HepG2 (cell line): ENCODE measurements around the gene DOCK1. TPM values are rescaled to one million over a fixed set of nuclear protein-coding genes. Genes with fewer than 3 reads are reported as not detected.

ENCODE experiments used
- CHD2 ChIP-seq: IDR thresholded peaks from 2 replicates; pipeline ENCODE4 v1.6.1; 2011; ENCODE audit warnings: low read depth, low read length, improper control_type of control experiment
- GABPA ChIP-seq, 2 experiments: IDR thresholded peaks; 2 replicates each; pipeline ENCODE4 v1.6.1; 2011 to 2016; ENCODE audit warnings: low read depth in 2 of 2, low read length in 1 of 2, missing biosample characterization in 1 of 2, missing genetic modification characterization in 1 of 2
- GATAD2A ChIP-seq: IDR thresholded peaks from 2 replicates; pipeline ENCODE4 v1.6.1; 2016
- HDAC2 ChIP-seq: sonication (generic); formaldehyde crosslinking; IDR thresholded peaks from 2 replicates; pipeline ENCODE4 v1.4.0; 2020; ENCODE audit warnings: missing genetic modification reagents
- HNF4A ChIP-seq: sonication (generic); formaldehyde crosslinking; IDR thresholded peaks from 2 replicates; pipeline ENCODE4 v1.4.0; 2020; ENCODE audit warnings: missing genetic modification reagents
- LCORL ChIP-seq, 2 experiments: fragments of 450-650 bp in 1 of 2; sonication (generic) in 1 of 2; formaldehyde crosslinking in 1 of 2; IDR thresholded peaks; 2 replicates each; pipeline versions ENCODE4 v1.5.0 to v1.6.1; 2017 to 2020; ENCODE audit warnings: antibody characterized with exemption in 1 of 2, missing genetic modification reagents in 1 of 2
- RBFOX2 ChIP-seq: fragments of 200-400 bp; formaldehyde crosslinking; IDR thresholded peaks from 2 replicates; pipeline ENCODE4 v1.6.1; 2017; ENCODE audit warnings: low read depth, mild to moderate bottlenecking, low read length
- SETDB1 ChIP-seq: sonication (generic); formaldehyde crosslinking; IDR thresholded peaks from 2 replicates; pipeline ENCODE4 v1.5.1; 2020; ENCODE audit warnings: missing genetic modification reagents, mild to moderate bottlenecking, borderline replicate concordance
- TARDBP ChIP-seq: sonication (generic); formaldehyde crosslinking; IDR thresholded peaks from 2 replicates; pipeline ENCODE4 v1.8.0; 2022; ENCODE audit warnings: mild to moderate bottlenecking, missing genetic modification reagents
- TBX2 ChIP-seq: sonication (generic); formaldehyde crosslinking; IDR thresholded peaks from 2 replicates; pipeline ENCODE4 v1.5.0; 2020; ENCODE audit warnings: missing genetic modification reagents, mild to moderate bottlenecking, borderline replicate concordance
- ZFYVE20 ChIP-seq: sonication (generic); formaldehyde crosslinking; IDR thresholded peaks from 2 replicates; pipeline ENCODE4 v1.8.0; 2023; ENCODE audit warnings: low read depth, mild to moderate bottlenecking, moderate library complexity, missing genetic modification reagents, borderline replicate concordance
- ZMYM2 ChIP-seq: sonication (generic); formaldehyde crosslinking; IDR thresholded peaks from 2 replicates; pipeline ENCODE4 v1.8.0; 2022; ENCODE audit warnings: mild to moderate bottlenecking, missing genetic modification reagents
- ZNF124 ChIP-seq: sonication (generic); formaldehyde crosslinking; IDR thresholded peaks from 2 replicates; pipeline ENCODE4 v1.4.0; 2020; ENCODE audit warnings: missing genetic modification reagents
- ZNF468 ChIP-seq: sonication (generic); formaldehyde crosslinking; IDR thresholded peaks from 2 replicates; pipeline ENCODE4 v1.8.0; 2022; ENCODE audit warnings: mild to moderate bottlenecking, moderate library complexity, missing genetic modification reagents
- ZNF501 ChIP-seq: sonication (generic); formaldehyde crosslinking; IDR thresholded peaks from 2 replicates; pipeline ENCODE4 v1.5.1; 2020; ENCODE audit warnings: mild to moderate bottlenecking, moderate library complexity, missing genetic modification reagents
- polyA plus RNA-seq, 8 experiments: library from polyadenylated mRNA; depleted of rRNA in 3 of 8; stranded (reverse) in 7 of 8; unstranded in 1 of 8; fragments of >200 nt; fragmentation: Illumina TruSeq in 4 of 8; extraction: Trizol in 4 of 8; gene quantifications; 2 replicates each; pipeline versions ENCODE4 v1.2.1 to v1.2.3, GENCODE V29; 2011 to 2016; ENCODE audit warnings: low read depth in 4 of 8, missing spikeins in 1 of 8, mixed read lengths in 1 of 8; ENCODE audit not compliant: insufficient read depth in 1 of 8
- total RNA-seq, 5 experiments: library from RNA; depleted of rRNA; stranded (reverse); fragments of >200 nt; fragmentation: Illumina TruSeq; extraction: Trizol; gene quantifications; 2 replicates each; pipeline ENCODE4 v1.2.3, GENCODE V29; 2016; ENCODE audit warnings: low read depth in 1 of 5
- TF ChIP-seq, protein P1 (sequence below): sonication (generic); formaldehyde crosslinking; IDR thresholded peaks from 2 replicates; pipeline ENCODE4 v1.4.0; 2020; ENCODE audit warnings: missing genetic modification reagents, borderline replicate concordance
- TF ChIP-seq, protein P2 (sequence below): IDR thresholded peaks from 2 replicates; pipeline ENCODE4 v1.6.1; 2016; ENCODE audit warnings: missing compliant biosample characterization, missing genetic modification reagents, borderline replicate concordance
- TF ChIP-seq, protein P3 (sequence below): sonication (generic); formaldehyde crosslinking; IDR thresholded peaks from 2 replicates; pipeline ENCODE4 v1.4.0; 2020; ENCODE audit warnings: missing genetic modification reagents, mild to moderate bottlenecking, borderline replicate concordance
- TF ChIP-seq, protein P4 (sequence below), 2 experiments: sonication (generic) in 1 of 2; formaldehyde crosslinking in 1 of 2; IDR thresholded peaks; 2 replicates each; pipeline versions ENCODE4 v1.4.0 to v1.6.1; 2016 to 2020; ENCODE audit warnings: borderline replicate concordance in 1 of 2, low read depth in 1 of 2, mild to moderate bottlenecking in 1 of 2, missing genetic modification reagents in 1 of 2

The DOCK1 gene
- total and polyA plus RNA-seq, 2 of the 13 experiments (the other 11 are each of a cell fraction or from before 2014, with no cell fraction given), result 8.3 to 25.5 TPM

GRCh38 chr10:127300868-127301321 is 395.7 kb downstream of the DOCK1 start (continued):
- TF ChIP-seq, protein P1, sequence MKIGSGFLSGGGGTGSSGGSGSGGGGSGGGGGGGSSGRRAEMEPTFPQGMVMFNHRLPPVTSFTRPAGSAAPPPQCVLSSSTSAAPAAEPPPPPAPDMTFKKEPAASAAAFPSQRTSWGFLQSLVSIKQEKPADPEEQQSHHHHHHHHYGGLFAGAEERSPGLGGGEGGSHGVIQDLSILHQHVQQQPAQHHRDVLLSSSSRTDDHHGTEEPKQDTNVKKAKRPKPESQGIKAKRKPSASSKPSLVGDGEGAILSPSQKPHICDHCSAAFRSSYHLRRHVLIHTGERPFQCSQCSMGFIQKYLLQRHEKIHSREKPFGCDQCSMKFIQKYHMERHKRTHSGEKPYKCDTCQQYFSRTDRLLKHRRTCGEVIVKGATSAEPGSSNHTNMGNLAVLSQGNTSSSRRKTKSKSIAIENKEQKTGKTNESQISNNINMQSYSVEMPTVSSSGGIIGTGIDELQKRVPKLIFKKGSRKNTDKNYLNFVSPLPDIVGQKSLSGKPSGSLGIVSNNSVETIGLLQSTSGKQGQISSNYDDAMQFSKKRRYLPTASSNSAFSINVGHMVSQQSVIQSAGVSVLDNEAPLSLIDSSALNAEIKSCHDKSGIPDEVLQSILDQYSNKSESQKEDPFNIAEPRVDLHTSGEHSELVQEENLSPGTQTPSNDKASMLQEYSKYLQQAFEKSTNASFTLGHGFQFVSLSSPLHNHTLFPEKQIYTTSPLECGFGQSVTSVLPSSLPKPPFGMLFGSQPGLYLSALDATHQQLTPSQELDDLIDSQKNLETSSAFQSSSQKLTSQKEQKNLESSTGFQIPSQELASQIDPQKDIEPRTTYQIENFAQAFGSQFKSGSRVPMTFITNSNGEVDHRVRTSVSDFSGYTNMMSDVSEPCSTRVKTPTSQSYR, result peak; percentile 4; the same call in 1 of the 2 replicates
- TF ChIP-seq TBX2 (CRISPR knock-in tag) (peak; percentile 65; the same call in 1 of the 2 replicates), HNF4A (CRISPR knock-in tag) (0 out of 2 replicates have a peak, but pooled peaks have one; percentile 41), CHD2 (no peak), ZNF468 (CRISPR knock-in tag) (no peak), ZMYM2 (CRISPR knock-in tag) (0 out of 2 replicates have a peak, but pooled peaks have one; percentile 45), ZFYVE20 (CRISPR knock-in tag) (no peak), HDAC2 (CRISPR knock-in tag) (no peak), ZNF124 (CRISPR knock-in tag) (0 out of 2 replicates have a peak, but pooled peaks have one; percentile 22), GATAD2A (peak; percentile 66), ZNF501 (CRISPR knock-in tag) (peak; percentile 19; the same call in 1 of the 2 replicates), LCORL (IDR thresholded peaks at IDR 0.05) (no peak), LCORL (CRISPR knock-in tag; IDR thresholded peaks at IDR 0.05) (peak; percentile 19; the same call in 1 of the 2 replicates), GABPA (IDR thresholded peaks at IDR 0.05; ENCODE audit: low read depth, low read length) (no peak), GABPA (CRISPR knock-in tag; IDR thresholded peaks at IDR 0.05; ENCODE audit: low read depth) (peak; percentile 74), SETDB1 (CRISPR knock-in tag) (peak; percentile 61; the same call in 1 of the 2 replicates), TARDBP (CRISPR knock-in tag) (0 out of 2 replicates have a peak, but pooled peaks have one; percentile 57), RBFOX2 (peak; percentile 43; the same call in 1 of the 2 replicates)
- TF ChIP-seq, protein P2, sequence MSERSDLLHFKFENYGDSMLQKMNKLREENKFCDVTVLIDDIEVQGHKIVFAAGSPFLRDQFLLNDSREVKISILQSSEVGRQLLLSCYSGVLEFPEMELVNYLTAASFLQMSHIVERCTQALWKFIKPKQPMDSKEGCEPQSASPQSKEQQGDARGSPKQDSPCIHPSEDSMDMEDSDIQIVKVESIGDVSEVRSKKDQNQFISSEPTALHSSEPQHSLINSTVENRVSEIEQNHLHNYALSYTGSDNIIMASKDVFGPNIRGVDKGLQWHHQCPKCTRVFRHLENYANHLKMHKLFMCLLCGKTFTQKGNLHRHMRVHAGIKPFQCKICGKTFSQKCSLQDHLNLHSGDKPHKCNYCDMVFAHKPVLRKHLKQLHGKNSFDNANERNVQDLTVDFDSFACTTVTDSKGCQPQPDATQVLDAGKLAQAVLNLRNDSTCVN (CRISPR knock-in tag), result no peak
- TF ChIP-seq, protein P3, sequence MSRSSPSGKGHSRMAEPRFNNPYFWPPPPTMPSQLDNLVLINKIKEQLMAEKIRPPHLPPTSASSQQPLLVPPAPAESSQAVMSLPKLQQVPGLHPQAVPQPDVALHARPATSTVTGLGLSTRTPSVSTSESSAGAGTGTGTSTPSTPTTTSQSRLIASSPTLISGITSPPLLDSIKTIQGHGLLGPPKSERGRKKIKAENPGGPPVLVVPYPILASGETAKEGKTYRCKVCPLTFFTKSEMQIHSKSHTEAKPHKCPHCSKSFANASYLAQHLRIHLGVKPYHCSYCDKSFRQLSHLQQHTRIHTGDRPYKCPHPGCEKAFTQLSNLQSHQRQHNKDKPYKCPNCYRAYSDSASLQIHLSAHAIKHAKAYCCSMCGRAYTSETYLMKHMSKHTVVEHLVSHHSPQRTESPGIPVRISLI (CRISPR knock-in tag), result no peak
- TF ChIP-seq, protein P4, sequence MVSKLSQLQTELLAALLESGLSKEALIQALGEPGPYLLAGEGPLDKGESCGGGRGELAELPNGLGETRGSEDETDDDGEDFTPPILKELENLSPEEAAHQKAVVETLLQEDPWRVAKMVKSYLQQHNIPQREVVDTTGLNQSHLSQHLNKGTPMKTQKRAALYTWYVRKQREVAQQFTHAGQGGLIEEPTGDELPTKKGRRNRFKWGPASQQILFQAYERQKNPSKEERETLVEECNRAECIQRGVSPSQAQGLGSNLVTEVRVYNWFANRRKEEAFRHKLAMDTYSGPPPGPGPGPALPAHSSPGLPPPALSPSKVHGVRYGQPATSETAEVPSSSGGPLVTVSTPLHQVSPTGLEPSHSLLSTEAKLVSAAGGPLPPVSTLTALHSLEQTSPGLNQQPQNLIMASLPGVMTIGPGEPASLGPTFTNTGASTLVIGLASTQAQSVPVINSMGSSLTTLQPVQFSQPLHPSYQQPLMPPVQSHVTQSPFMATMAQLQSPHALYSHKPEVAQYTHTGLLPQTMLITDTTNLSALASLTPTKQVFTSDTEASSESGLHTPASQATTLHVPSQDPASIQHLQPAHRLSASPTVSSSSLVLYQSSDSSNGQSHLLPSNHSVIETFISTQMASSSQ (IDR thresholded peaks at IDR 0.05; ENCODE audit: low read depth), result peak; percentile 84
- TF ChIP-seq, protein P4 (CRISPR knock-in tag; IDR thresholded peaks at IDR 0.05; ENCODE audit: borderline replicate concordance), result peak; percentile 77
